ENCODE results near the gene MKI67.

- no peak for TF ChIP-seq SMC3 (IDR thresholded peaks at IDR 0.05; ENCODE audit: low read length)
- TF ChIP-seq DMTF1 (CRISPR knock-in tag; IDR thresholded peaks at IDR 0.05): no peak
- no peak for TF ChIP-seq ATF7 (IDR thresholded peaks at IDR 0.05)
- TF ChIP-seq ATF7 (CRISPR knock-in tag; IDR thresholded peaks at IDR 0.05): no peak
- TF ChIP-seq NFYB (CRISPR knock-in tag; IDR thresholded peaks at IDR 0.05): no peak
- TF ChIP-seq E2F1 (CRISPR knock-in tag; IDR thresholded peaks at IDR 0.05): no peak
- TF ChIP-seq NFRKB (IDR thresholded peaks at IDR 0.05): no peak
Measured at GRCh38 chr10:128047351-128047750, 78.9 kb downstream of the MKI67 start.
